HG03469 (cell line): ENCODE results near the gene CLMN.

Source experiments
- ATAC-seq: cut with Tn5 transposase; IDR thresholded peaks from one replicate; pipeline ENCODE4 v1.9.1; 2021; ENCODE audit warnings: mild to moderate bottlenecking, moderate library complexity, moderate number of reproducible peaks; ENCODE audit not compliant: unreplicated experiment

CLMN gene

GRCh38 chr14:95321693-95322455 lies 2.2 kb upstream of the CLMN start:
- ATAC-seq, result no peak

- ATAC-seq, result no peak
Measured at GRCh38 chr14:95320955-95321600, 1.4 kb upstream of the CLMN start.

GRCh38 chr14:95320078-95320895 lies 579 bp upstream of the CLMN start:
- no peak for ATAC-seq

DNA sequence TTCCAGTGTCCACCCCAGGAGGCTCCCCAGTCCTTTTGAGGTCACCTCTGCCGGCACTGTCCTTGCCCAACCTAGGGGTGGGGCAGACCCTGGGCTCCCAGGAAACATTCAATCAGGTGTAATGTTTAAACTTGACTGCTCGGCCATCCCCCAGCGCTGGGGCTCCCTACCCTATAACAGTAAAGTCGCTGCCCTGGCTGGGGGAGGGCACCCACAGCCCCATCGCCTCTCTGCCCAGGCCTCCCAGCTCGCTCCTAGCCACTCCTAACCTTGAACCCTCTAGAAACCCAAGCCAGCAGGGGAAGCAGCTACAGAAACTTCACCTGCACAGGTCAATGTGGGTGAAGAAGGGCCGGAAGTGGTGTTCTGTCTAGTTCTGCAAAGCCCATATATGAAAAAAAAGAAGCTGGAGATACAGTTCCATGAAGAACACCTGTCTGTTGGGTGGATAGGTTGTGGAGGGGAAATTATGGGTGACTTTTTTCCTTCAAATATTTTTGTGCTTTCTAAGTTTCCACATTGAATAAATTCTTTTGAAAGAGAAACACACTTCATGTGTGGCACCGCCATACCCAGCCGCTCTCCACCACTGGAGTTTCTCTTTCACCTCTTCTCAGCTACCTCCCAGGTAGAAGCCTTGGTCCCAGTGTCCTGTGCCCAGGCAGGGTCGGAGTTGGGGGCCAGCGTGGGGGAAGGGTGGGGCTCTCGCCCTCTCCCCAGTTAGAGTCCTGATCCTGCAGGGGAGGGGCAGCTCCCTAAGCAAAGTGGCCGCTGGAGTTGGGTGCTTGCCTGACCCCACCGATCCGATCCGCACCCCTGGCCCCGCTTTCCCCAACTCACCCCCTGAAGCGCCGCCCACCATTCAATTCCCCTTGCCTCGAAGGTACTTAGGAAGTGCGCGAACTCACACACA lies 1.1 kb downstream of the CLMN start:
- ATAC-seq, result no peak

DNA sequence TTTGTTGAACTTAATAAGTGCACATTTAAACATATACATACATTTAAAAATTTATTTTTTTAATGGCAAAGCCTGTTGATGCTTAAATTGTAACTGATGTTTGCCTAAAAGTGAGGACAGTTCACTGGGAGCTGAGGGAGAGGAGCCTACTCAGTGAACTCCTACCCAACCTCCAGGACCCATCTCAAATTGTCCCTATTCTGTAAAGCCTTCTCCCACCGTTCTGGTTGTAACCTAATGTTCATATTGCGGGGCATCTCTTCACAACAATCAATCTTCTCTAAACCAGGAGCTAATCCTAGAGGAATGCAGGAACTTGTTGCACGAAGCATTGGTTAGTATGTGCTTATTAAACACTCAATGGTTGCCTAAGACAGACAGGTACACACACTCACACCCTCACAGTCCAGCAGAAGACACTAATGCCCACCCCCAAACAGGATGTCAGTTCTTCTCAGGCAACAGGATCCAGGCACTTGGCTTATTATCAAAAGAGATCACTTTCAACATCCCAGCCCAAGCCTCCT lies 1.8 kb downstream of the CLMN start:
- no peak for ATAC-seq

DNA sequence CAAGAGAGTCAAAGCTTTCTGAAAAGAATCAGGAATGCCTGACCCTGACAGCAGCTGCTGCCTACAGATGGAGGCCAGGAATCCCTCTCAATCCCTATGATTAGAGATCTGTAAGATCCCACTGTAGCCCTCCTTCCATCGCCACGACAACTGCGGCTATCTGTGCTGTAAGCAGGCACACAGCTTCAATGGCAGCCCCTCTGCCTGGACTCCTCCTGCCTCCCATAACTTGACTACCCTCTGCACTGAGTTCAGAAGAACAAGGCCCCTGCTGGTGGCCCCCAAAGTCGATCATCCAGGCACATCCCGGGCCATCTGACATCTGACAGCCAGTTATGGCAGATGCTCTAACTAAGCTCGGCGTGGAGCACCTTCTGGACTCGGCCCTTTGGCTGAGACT lies 2.9 kb downstream of the CLMN start:
- no peak for ATAC-seq

DNA sequence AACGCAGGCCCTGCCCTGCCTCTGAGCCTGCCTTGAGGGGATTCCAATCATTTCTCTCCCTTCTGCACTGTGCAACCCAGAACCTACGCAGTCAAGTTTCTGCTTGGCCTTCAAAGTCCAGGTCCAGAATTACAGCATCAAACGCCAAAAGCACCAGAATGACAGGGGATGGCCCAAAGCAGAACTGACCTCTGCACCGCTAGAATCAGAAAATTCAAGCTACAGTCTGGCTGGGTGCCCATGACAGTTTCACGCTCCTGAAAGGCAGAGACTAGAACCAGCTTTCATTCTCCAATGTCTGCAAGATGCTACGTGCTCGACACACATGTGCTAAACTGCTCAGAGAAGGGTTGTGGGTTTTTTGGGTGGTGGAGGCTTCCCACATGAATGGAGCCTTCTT lies 4.1 kb downstream of the CLMN start:
- ATAC-seq, result no peak

- ATAC-seq, result no peak
Measured at GRCh38 chr14:95315156-95315555, 4.6 kb downstream of the CLMN start.

DNA sequence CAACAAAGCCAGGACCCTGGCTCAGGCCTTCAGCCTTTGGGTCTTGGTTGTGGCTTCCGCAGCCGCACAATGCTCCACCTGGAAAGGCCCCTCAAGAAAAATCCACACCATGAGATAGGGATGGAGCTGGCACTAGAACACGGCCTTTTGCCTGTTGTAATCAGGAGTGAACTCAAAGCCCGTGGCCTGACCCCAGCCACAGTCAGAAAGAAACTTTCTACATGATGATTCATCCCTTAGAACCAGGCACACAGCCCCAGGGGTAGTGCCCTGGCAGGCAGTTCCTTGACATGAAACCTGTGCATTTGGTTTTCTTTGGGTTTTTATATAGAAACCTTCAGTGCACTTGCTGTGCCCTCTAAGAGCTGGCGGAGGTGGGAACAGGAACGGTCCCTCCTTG lies 5.1 kb downstream of the CLMN start:
- peak; percentile 62 for ATAC-seq

DNA sequence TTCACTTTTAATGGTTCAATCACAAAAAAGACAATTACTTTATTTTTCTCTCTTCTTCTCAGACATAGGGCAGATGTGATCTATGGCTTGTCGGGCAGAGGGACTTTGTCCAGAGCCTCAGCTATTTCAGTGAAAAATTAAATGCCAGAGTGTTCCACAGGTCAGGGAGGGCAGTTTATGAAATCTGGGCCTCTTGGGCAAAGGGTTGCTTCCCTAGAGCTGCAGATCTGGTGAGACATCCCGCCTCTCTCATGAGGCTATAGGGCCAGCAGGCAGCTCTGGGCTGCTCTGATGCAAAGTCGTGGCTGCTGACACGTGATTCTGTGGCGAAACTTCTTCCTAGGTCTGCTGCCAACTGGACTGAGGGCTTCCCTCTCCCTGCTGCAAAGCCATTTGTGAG lies 6.0 kb downstream of the CLMN start:
- no peak for ATAC-seq

DNA sequence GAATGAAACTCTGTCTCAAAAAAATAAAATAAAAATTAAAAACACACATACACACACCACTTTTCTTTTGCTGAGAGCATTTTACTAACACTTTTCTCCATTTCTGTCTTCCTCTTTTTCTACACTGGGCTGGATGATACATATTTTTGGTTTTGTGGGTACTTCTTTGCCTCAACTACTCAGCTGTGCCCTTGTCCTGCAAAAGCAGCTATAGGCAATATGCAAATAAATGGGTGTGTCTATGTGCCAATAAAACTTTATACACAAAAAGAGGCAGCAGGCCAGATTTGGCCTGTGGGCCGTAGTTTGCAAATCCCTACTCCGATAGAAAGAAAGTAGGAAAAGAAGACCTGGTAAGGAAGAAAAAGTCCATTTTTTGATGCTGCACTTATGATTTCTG lies 6.5 kb downstream of the CLMN start:
- ATAC-seq, result no peak

- no peak for ATAC-seq
Measured at GRCh38 chr14:95312311-95312710, 7.4 kb downstream of the CLMN start.

GRCh38 chr14:95311752-95312151 lies 8.0 kb downstream of the CLMN start:
- no peak for ATAC-seq

DNA sequence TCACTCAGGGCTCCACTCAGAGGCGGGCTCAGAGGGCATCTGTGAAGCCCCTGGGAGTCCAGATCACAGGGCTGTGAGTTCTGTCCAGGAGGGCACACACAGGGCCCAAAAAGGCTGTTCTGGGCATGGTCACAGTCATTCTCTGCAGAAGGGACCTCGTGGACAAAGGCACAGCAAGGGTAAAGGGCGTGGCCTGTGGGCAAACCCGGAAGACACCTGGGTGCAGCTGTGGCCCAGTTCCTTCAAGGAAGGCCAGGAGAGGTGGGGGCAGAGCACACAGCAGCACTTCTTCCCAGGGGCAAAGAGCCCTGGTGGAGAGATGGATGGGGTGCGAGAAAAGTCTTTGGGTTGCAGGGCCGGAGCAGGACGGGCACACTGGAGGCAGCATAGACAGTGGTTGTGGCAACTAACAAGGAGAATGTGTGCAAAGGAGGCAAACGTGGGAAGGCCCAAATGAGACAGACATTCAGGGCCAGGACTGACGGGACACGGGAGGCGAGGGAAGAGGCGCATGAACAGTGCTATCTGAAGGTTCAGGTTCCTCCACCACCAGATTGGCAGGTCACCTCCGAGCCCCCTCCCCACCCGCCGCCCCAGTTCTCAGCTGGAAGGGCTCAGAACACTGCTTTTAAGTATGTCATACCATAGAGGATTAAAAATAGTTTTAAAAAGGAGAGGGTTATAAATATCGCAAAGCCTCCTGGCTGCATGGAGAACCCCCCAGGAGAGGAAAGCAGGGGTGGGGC lies 8.9 kb downstream of the CLMN start:
- no peak for ATAC-seq

GRCh38 chr14:95309261-95310051 lies 10.3 kb downstream of the CLMN start:
- no peak for ATAC-seq

GRCh38 chr14:95308073-95308472 lies 11.6 kb downstream of the CLMN start:
- ATAC-seq, result no peak

DNA sequence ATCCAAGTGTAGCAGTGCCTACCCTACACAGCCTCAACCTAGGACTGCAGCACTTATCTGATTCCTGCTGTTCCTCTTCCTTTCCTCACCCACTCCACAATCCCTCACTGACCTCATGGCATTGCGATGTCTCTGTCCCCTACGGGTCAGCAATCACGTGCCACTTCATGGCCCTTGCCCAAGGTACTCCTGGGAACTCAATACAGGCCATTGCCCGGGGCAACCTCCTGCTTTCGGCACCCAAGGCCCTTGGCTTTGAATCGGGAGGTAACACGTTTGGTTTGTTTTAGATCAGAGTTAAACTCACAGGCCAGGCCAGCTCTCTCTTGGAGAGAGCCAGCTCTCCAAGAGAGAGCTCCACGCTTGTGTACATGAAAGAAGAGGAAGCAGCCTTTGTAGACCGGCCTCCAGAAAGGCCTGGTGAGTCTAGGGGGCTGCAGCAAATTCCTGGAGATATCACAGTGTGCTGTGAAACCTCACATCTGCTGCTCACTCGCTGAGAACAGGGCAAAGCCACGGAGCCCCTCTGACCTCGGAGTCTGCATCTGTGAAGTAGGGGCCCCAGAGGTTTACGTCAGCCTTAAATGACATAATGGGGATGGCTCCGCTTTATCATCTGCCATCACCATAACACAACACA lies 12.2 kb downstream of the CLMN start:
- ATAC-seq, result no peak

GRCh38 chr14:95305940-95306339 lies 13.8 kb downstream of the CLMN start:
- no peak for ATAC-seq

- ATAC-seq, result no peak
Measured at GRCh38 chr14:95305145-95305544, 14.6 kb downstream of the CLMN start.
